Mononuclear cell (primary cell): ENCODE data around the gene VTCN1. TPM values are rescaled to one million over a fixed set of nuclear protein-coding genes. Genes with fewer than 3 reads are reported as not detected.
"Not testable (repeated sequence)": the region's sequence is repeated elsewhere in the genome, so short reads cannot be mapped to it uniquely, and the experiment has no call there.

ENCODE experiments used
- H3K27me3 ChIP-seq: 2 replicates; pipeline ENCODE4 v1.6.0; 2011; ENCODE audit warnings: low read length, control low read depth; ENCODE audit not compliant: insufficient read depth
- H3K4me1 ChIP-seq: 2 replicates; pipeline ENCODE4 v1.5.1; 2011; ENCODE audit warnings: mild to moderate bottlenecking, low read length, control low read depth; ENCODE audit not compliant: insufficient read depth
- H3K4me3 ChIP-seq: 2 replicates; pipeline ENCODE4 v1.5.1; 2011; ENCODE audit warnings: mild to moderate bottlenecking, low read length, moderate library complexity
- H3K9me3 ChIP-seq: 2 replicates; pipeline ENCODE4 v1.5.1; 2011; ENCODE audit warnings: low read depth, mild to moderate bottlenecking, control low read depth, low read length
- total RNA-seq: library from RNA; depleted of rRNA; stranded (reverse); fragments of >200 nt; gene quantifications from one replicate; pipeline ENCODE4 v1.2.3, GENCODE V29; 2012

Gene VTCN1
- total RNA-seq, 1 donor: not detected

DNA sequence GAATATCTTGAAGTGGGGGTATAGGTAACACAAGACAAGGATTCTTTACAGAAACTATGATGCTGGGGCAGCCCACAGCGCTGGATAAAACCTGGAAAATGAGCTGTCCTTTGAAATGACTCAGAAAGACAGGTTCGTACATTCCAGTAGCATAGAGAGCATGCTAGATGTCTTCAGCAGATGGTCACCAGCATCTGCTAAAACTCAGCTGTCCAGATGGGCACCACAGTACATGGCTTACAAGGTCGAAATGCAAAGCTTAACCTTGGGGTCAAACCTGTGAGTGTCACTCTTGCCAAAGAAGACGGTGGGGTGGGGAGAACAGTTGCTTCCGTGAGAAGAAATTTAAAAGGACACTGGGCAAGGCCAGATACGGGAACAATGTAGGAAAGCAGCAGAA lies 47.9 kb downstream of the VTCN1 start:
- Histone ChIP-seq H3K27me3 (no peaks in the 10 kb centered on the region), H3K4me1 (no peaks in the 10 kb centered on the region), H3K9me3 (no peaks in the 10 kb centered on the region), H3K4me3 (no peak overlapping the region)

GRCh38 chr1:117161887-117162286 lies 48.8 kb downstream of the VTCN1 start:
- H3K9me3 ChIP-seq: no peaks in the 10 kb centered on the region
- H3K4me1 ChIP-seq: no peaks in the 10 kb centered on the region
- H3K27me3 ChIP-seq: no peaks in the 10 kb centered on the region
- no peak overlapping the region for H3K4me3 ChIP-seq

DNA sequence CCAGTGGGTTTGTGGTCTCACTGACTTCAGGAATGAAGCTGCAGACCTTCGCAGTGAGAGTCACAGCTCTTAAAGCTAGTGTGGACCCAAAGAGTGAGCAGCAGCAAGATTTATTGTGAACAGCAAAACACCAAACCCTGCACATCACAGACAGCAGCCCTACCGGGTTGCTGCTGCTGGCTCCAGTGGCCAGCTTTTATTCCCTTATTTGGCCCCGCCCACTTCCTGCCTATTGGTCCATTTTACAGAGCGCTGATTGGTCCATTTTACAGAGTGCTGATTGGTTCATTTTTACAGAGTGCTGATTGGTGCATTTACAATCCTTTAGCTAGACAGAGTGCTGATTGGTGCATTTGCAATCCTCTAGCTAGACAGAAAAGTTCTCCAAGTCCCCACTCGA lies 59.4 kb downstream of the VTCN1 start:
- not testable (repeated sequence) for H3K4me3 ChIP-seq, H3K27me3 ChIP-seq, H3K4me1 ChIP-seq, H3K9me3 ChIP-seq

GRCh38 chr1:117150316-117150715 lies 60.4 kb downstream of the VTCN1 start:
- no peaks in the 10 kb centered on the region for H3K9me3 ChIP-seq
- no peaks in the 10 kb centered on the region for H3K27me3 ChIP-seq
- H3K4me3 ChIP-seq: no peak overlapping the region
- H3K4me1 ChIP-seq: no peaks in the 10 kb centered on the region

DNA sequence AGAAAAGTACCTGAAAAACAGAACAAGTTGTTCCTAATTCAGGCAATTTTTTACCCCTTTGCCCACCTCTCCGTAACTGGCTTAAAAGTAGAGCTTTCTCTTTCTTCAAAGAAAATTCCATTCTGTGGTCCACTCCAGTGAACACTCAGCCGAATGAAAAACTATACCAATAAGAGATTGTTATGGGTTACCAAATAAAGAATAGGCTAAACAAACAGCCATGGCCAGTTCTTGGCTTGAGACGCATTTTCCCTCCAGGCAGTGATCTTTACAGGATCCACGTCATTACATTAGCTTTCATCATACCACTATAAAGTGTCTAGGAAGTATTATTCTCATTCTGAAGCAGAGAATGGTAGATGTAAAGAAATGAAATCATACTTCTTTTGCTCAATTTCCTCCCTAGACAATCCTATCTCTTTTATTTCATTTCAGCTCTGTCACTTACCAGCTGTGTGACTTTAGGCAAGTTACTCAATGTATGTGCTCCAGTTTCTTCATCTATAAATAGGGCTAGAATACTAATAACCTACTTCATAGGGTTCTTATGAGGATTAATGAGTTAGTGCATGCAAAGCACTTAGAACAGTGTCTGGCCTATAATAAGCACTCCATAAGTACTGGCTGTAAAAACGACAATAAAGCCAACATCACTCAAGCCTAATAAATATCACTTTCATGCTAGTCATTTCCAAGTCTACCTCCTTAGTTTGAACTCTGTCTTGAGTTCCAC lies 62.7 kb downstream of the VTCN1 start:
- Histone ChIP-seq H3K9me3 (no peaks in the 10 kb centered on the region), H3K4me1 (no peaks in the 10 kb centered on the region), H3K27me3 (no peaks in the 10 kb centered on the region), H3K4me3 (no peak overlapping the region)

DNA sequence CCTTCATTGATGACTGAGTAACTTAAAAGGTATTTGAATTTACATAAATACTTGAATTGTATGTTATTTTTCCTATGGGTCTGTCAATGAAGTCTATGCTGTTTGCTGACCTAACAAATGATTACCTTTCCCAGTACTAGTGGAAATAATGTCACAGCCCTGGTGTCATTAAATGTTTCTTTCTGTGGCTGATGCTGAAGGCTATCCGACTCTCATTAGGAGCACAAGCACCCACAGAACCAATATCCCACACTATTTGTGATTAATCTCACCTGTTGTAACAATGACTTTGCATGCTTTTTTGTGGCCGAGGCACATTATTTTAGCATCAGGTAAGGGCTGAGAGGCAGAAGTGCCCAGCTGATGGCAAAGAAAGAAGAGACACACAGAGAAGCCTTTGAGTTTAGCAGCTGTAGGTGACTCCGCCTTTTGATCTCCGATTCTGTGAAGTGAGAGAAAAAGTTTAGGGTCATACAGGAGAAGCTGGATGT lies 63.3 kb downstream of the VTCN1 start:
- no peaks in the 10 kb centered on the region for H3K4me1 ChIP-seq
- H3K27me3 ChIP-seq: no peaks in the 10 kb centered on the region
- H3K4me3 ChIP-seq: no peak overlapping the region
- no peaks in the 10 kb centered on the region for H3K9me3 ChIP-seq

GRCh38 chr1:117146575-117147340 lies 64.0 kb downstream of the VTCN1 start:
- Histone ChIP-seq H3K9me3 (no peaks in the 10 kb centered on the region), H3K27me3 (no peaks in the 10 kb centered on the region), H3K4me3 (no peak overlapping the region), H3K4me1 (no peaks in the 10 kb centered on the region)

DNA sequence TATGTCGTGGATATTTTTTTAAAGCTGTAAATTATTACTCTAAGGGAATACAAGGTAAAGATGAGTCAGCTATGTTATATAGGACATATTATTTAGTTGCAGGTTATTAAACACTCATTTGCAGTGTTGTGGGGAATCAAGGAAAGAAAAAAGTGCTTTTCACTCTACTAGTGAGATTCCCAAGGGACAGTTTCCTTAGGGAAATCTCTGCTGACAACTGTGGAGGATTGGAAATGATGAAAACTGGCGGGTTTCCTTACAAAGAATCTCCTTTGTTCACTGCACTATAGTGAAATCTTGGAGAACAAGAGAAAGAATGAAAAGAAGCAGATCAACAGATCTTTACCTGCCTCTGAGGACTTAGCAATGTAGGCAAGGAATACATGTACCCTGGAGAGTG lies 64.7 kb downstream of the VTCN1 start:
- H3K27me3 ChIP-seq: no peaks in the 10 kb centered on the region
- H3K9me3 ChIP-seq: no peaks in the 10 kb centered on the region
- no peaks in the 10 kb centered on the region for H3K4me1 ChIP-seq
- H3K4me3 ChIP-seq: no peak overlapping the region

DNA sequence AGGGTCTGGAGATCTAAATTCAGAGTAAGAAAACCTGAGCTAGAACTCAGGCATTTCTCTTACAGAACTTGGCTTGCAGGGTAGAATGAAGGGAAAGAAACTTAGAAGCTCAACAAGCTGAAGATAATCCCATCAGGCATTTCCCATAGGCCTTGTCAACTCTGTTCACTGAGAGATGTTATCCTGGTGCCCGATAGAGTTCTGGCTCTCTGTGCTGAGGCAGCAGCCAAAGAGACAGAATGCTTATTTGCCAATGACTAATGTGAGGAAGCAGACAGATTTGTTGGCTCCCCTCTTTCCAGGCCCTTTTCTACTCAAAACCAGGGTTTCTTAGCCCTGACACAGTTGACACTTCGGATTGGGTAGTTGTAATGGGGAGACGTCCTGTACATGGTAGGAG lies 66.9 kb downstream of the VTCN1 start:
- Histone ChIP-seq H3K4me3 (no peak overlapping the region), H3K4me1 (no peaks in the 10 kb centered on the region), H3K9me3 (no peaks in the 10 kb centered on the region), H3K27me3 (no peaks in the 10 kb centered on the region)

GRCh38 chr1:117143172-117143571 lies 67.6 kb downstream of the VTCN1 start:
- no peaks in the 10 kb centered on the region for H3K4me1 ChIP-seq
- H3K9me3 ChIP-seq: no peaks in the 10 kb centered on the region
- no peaks in the 10 kb centered on the region for H3K27me3 ChIP-seq
- H3K4me3 ChIP-seq: no peak overlapping the region

- no peaks in the 10 kb centered on the region for H3K27me3 ChIP-seq
- H3K4me3 ChIP-seq: no peak overlapping the region
- H3K9me3 ChIP-seq: no peaks in the 10 kb centered on the region
- no peaks in the 10 kb centered on the region for H3K4me1 ChIP-seq
Observed at GRCh38 chr1:117142200-117142599, 68.5 kb downstream of the VTCN1 start.

DNA sequence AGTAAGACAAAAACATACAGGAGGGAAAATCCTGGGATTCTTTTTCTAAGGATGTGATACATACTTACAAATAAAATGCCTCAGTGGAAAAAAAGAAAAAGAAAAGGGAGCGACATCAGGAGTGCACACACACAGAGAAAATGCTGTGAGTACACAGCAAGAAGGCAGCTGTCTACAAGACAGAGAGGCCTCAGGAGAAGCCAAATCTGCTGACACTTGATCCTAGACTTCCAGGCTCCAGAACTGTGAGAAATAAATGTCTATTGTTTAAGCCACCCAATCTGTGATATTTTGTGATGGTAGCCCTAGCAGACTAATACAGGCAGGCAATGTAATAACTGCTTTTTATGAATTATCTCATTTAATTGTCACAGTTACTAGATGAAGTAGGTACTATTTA lies 72.2 kb downstream of the VTCN1 start:
- H3K4me3 ChIP-seq: no peak overlapping the region
- peaks cover 6% of the 10 kb centered on the region for H3K27me3 ChIP-seq
- no peaks in the 10 kb centered on the region for H3K4me1 ChIP-seq
- no peaks in the 10 kb centered on the region for H3K9me3 ChIP-seq

- H3K9me3 ChIP-seq: no peaks in the 10 kb centered on the region
- H3K4me3 ChIP-seq: no peak overlapping the region
- H3K4me1 ChIP-seq: no peaks in the 10 kb centered on the region
- peaks cover 6% of the 10 kb centered on the region for H3K27me3 ChIP-seq
Observed at GRCh38 chr1:117138106-117138505, 72.6 kb downstream of the VTCN1 start.

DNA sequence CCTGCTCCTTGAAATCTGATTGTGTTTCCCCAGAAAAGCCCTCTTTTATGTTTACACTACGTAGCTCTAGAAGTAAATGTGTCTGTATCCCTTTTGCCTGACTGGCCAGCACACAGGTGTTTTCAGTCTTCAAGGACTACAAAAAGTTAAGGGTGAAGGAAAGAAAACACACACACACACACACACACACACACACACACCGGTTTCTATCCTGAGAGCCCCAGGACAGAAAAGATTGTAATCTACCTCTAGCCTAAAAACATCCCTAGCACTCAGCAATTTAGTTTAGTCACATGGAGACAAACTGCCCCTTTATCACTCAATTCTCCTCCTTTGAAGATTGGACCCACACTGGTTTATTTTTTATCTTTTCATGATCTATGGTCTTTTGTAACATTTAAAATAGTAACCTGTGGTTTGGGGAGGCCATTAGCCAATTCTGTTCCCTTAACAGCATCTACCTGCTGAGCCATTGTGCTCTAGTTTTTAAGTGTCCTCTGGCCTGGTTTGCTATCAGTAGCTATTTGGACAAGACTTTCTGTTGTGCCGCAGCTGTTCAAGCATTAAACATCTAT lies 73.4 kb downstream of the VTCN1 start:
- peaks cover 6% of the 10 kb centered on the region for H3K27me3 ChIP-seq
- no peaks in the 10 kb centered on the region for H3K4me1 ChIP-seq
- no peak overlapping the region for H3K4me3 ChIP-seq
- H3K9me3 ChIP-seq: no peaks in the 10 kb centered on the region

DNA sequence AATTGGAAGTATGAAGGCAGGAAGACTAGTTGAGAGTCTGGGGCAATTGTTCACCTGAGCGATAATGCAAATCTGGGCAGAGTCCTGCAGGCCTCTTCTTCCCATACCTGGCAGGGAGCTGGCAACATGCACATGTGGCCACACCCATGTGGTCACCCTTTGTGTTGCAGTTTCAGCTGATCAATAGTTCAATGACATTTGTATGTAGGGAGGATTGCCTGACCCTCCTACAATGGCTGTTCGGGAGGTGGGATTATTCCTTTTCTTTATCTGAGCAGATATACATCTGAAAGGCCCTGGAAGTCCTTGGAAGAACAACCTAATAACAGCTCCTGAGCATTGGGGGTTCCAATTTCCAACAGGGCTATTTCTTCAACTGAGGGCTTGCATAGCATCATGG lies 74.0 kb downstream of the VTCN1 start:
- H3K4me1 ChIP-seq: no peaks in the 10 kb centered on the region

More for the DNA sequence above, 74.0 kb downstream of the VTCN1 start:
- Histone ChIP-seq H3K9me3 (no peaks in the 10 kb centered on the region), H3K27me3 (peaks cover 6% of the 10 kb centered on the region), H3K4me3 (no peak overlapping the region)
